ENCODE data around the gene PTRHD1. TPM values are rescaled to one million over a fixed set of nuclear protein-coding genes. Genes with fewer than 3 reads are reported as not detected.
"Not testable (repeated sequence)": the region's sequence is repeated elsewhere in the genome, so short reads cannot be mapped to it uniquely, and the experiment has no call there.

Gene PTRHD1
- total RNA-seq, 1 donor from 2014 or later: 59.0 TPM

- no peak overlapping the region for H3K9ac ChIP-seq (ENCODE audit: low read depth in 1 of 3, low read length in 3 of 3)
- H3K27me3 ChIP-seq (ENCODE audit: control insufficient read depth in 3 of 3, insufficient read depth in 3 of 3, low read length in 3 of 3): no peaks in the 10 kb centered on the region
- no peak overlapping the region for H3K27ac ChIP-seq (ENCODE audit: low read depth, low read length)
- H3K4me1 ChIP-seq (ENCODE audit: control insufficient read depth in 3 of 3, insufficient read depth in 3 of 3, low read length in 3 of 3): peaks cover 0 to 4% (median 0%) of the 10 kb centered on the region in 3 donors
- H3K4me3 ChIP-seq (ENCODE audit: low read length in 3 of 3): no peak overlapping the region
- peaks cover 0 to 3% (median 0%) of the 10 kb centered on the region in 3 donors for H3K36me3 ChIP-seq (ENCODE audit: control insufficient read depth in 3 of 3, insufficient read depth in 3 of 3, low read length in 3 of 3)
- H3K9me3 ChIP-seq (ENCODE audit: control insufficient read depth in 3 of 3, low read length in 3 of 3): no peaks in the 10 kb centered on the region
Measured at GRCh38 chr2:24809316-24810007, 16.3 kb upstream of the PTRHD1 start.

GRCh38 chr2:24806661-24807036 is 13.5 kb upstream of the PTRHD1 start:
- Histone ChIP-seq H3K27ac (ENCODE audit: low read depth, low read length) (no peak overlapping the region), H3K4me1 (ENCODE audit: control insufficient read depth in 3 of 3, insufficient read depth in 3 of 3, low read length in 3 of 3) (no peaks in the 10 kb centered on the region), H3K27me3 (ENCODE audit: control insufficient read depth in 3 of 3, insufficient read depth in 3 of 3, low read length in 3 of 3) (no peaks in the 10 kb centered on the region), H3K36me3 (ENCODE audit: control insufficient read depth in 3 of 3, insufficient read depth in 3 of 3, low read length in 3 of 3) (peaks cover 0 to 3% (median 0%) of the 10 kb centered on the region in 3 donors), H3K4me3 (ENCODE audit: low read length in 3 of 3) (no peak overlapping the region), H3K9ac (ENCODE audit: low read depth in 1 of 3, low read length in 3 of 3) (no peak overlapping the region), H3K9me3 (ENCODE audit: control insufficient read depth in 3 of 3, low read length in 3 of 3) (no peaks in the 10 kb centered on the region)

- H3K27me3 ChIP-seq (ENCODE audit: control insufficient read depth in 3 of 3, insufficient read depth in 3 of 3, low read length in 3 of 3); H3K27ac ChIP-seq (ENCODE audit: low read depth, low read length); H3K9me3 ChIP-seq (ENCODE audit: control insufficient read depth in 3 of 3, low read length in 3 of 3); H3K4me3 ChIP-seq (ENCODE audit: low read length in 3 of 3); H3K36me3 ChIP-seq (ENCODE audit: control insufficient read depth in 3 of 3, insufficient read depth in 3 of 3, low read length in 3 of 3); H3K9ac ChIP-seq (ENCODE audit: low read depth in 1 of 3, low read length in 3 of 3); H3K4me1 ChIP-seq (ENCODE audit: control insufficient read depth in 3 of 3, insufficient read depth in 3 of 3, low read length in 3 of 3): not testable (repeated sequence)
Measured at GRCh38 chr2:24805811-24806660, 12.8 kb upstream of the PTRHD1 start.

GRCh38 chr2:24800487-24800886 is 7.3 kb upstream of the PTRHD1 start:
- not testable (repeated sequence) for H3K9ac ChIP-seq (ENCODE audit: low read depth in 1 of 3, low read length in 3 of 3); H3K4me1 ChIP-seq (ENCODE audit: control insufficient read depth in 3 of 3, insufficient read depth in 3 of 3, low read length in 3 of 3); H3K4me3 ChIP-seq (ENCODE audit: low read length in 3 of 3)

GRCh38 chr2:24797644-24798043 is 4.5 kb upstream of the PTRHD1 start:
- H3K36me3 ChIP-seq (ENCODE audit: control insufficient read depth in 3 of 3, insufficient read depth in 3 of 3, low read length in 3 of 3): peaks cover 0 to 5% (median 0%) of the 10 kb centered on the region in 3 donors
- H3K4me3 ChIP-seq (ENCODE audit: low read length in 3 of 3): no peak overlapping the region
- no peaks in the 10 kb centered on the region for H3K9me3 ChIP-seq (ENCODE audit: control insufficient read depth in 3 of 3, low read length in 3 of 3)
- no peak overlapping the region for H3K27ac ChIP-seq (ENCODE audit: low read depth, low read length)
- no peaks in the 10 kb centered on the region for H3K27me3 ChIP-seq (ENCODE audit: control insufficient read depth in 3 of 3, insufficient read depth in 3 of 3, low read length in 3 of 3)
- peaks cover 6 to 11% (median 8%) of the 10 kb centered on the region in 3 donors for H3K4me1 ChIP-seq (ENCODE audit: control insufficient read depth in 3 of 3, insufficient read depth in 3 of 3, low read length in 3 of 3)
- H3K9ac ChIP-seq (ENCODE audit: low read depth in 1 of 3, low read length in 3 of 3): no peak overlapping the region

More at GRCh38 chr2:24800487-24800886, 7.3 kb upstream of the PTRHD1 start:
- H3K27ac ChIP-seq (ENCODE audit: low read depth, low read length); H3K36me3 ChIP-seq (ENCODE audit: control insufficient read depth in 3 of 3, insufficient read depth in 3 of 3, low read length in 3 of 3); H3K27me3 ChIP-seq (ENCODE audit: control insufficient read depth in 3 of 3, insufficient read depth in 3 of 3, low read length in 3 of 3); H3K9me3 ChIP-seq (ENCODE audit: control insufficient read depth in 3 of 3, low read length in 3 of 3): not testable (repeated sequence)

GRCh38 chr2:24793761-24794435 is 707 bp upstream of the PTRHD1 start:
- H3K9ac ChIP-seq (ENCODE audit: low read depth in 1 of 3, low read length in 3 of 3): peak overlapping the region; percentile 88 to 98 (median 94)
- H3K27me3 ChIP-seq (ENCODE audit: control insufficient read depth in 3 of 3, insufficient read depth in 3 of 3, low read length in 3 of 3): no peaks in the 10 kb centered on the region
- peaks cover 8 to 15% (median 10%) of the 10 kb centered on the region in 3 donors for H3K4me1 ChIP-seq (ENCODE audit: control insufficient read depth in 3 of 3, insufficient read depth in 3 of 3, low read length in 3 of 3)
- no peak overlapping the region for H3K27ac ChIP-seq (ENCODE audit: low read depth, low read length)
- H3K36me3 ChIP-seq (ENCODE audit: control insufficient read depth in 3 of 3, insufficient read depth in 3 of 3, low read length in 3 of 3): peaks cover 3 to 10% (median 4%) of the 10 kb centered on the region in 3 donors
- no peaks in the 10 kb centered on the region for H3K9me3 ChIP-seq (ENCODE audit: control insufficient read depth in 3 of 3, low read length in 3 of 3)
- peak overlapping the region; percentile 85 to 98 (median 90) for H3K4me3 ChIP-seq (ENCODE audit: low read length in 3 of 3)

GRCh38 chr2:24792542-24792873 is 683 bp downstream of the PTRHD1 start:
- Histone ChIP-seq H3K4me1 (ENCODE audit: control insufficient read depth in 3 of 3, insufficient read depth in 3 of 3, low read length in 3 of 3) (peaks cover 8 to 15% (median 10%) of the 10 kb centered on the region in 3 donors), H3K27me3 (ENCODE audit: control insufficient read depth in 3 of 3, insufficient read depth in 3 of 3, low read length in 3 of 3) (no peaks in the 10 kb centered on the region), H3K27ac (ENCODE audit: low read depth, low read length) (peak overlapping the region; percentile 90), H3K36me3 (ENCODE audit: control insufficient read depth in 3 of 3, insufficient read depth in 3 of 3, low read length in 3 of 3) (peaks cover 3 to 10% (median 4%) of the 10 kb centered on the region in 3 donors), H3K4me3 (ENCODE audit: low read length in 3 of 3) (peak overlapping the region; percentile 85 to 98 (median 90)), H3K9me3 (ENCODE audit: control insufficient read depth in 3 of 3, low read length in 3 of 3) (no peaks in the 10 kb centered on the region), H3K9ac (ENCODE audit: low read depth in 1 of 3, low read length in 3 of 3) (peak overlapping the region; percentile 88 to 98 (median 94))

GRCh38 chr2:24791452-24791851 is 1.7 kb downstream of the PTRHD1 start:
- Histone ChIP-seq H3K9ac (ENCODE audit: low read depth in 1 of 3, low read length in 3 of 3) (no peak overlapping the region), H3K9me3 (ENCODE audit: control insufficient read depth in 3 of 3, low read length in 3 of 3) (no peaks in the 10 kb centered on the region), H3K27ac (ENCODE audit: low read depth, low read length) (no peak overlapping the region), H3K27me3 (ENCODE audit: control insufficient read depth in 3 of 3, insufficient read depth in 3 of 3, low read length in 3 of 3) (no peaks in the 10 kb centered on the region), H3K36me3 (ENCODE audit: control insufficient read depth in 3 of 3, insufficient read depth in 3 of 3, low read length in 3 of 3) (peaks cover 3 to 10% (median 4%) of the 10 kb centered on the region in 3 donors), H3K4me1 (ENCODE audit: control insufficient read depth in 3 of 3, insufficient read depth in 3 of 3, low read length in 3 of 3) (peaks cover 8 to 15% (median 10%) of the 10 kb centered on the region in 3 donors), H3K4me3 (ENCODE audit: low read length in 3 of 3) (no peak overlapping the region)

GRCh38 chr2:24788816-24789215 is 4.4 kb downstream of the PTRHD1 start:
- peaks cover 3 to 10% (median 4%) of the 10 kb centered on the region in 3 donors for H3K36me3 ChIP-seq (ENCODE audit: control insufficient read depth in 3 of 3, insufficient read depth in 3 of 3, low read length in 3 of 3)
- H3K4me3 ChIP-seq (ENCODE audit: low read length in 3 of 3): no peak overlapping the region
- H3K27me3 ChIP-seq (ENCODE audit: control insufficient read depth in 3 of 3, insufficient read depth in 3 of 3, low read length in 3 of 3): no peaks in the 10 kb centered on the region
- no peak overlapping the region for H3K27ac ChIP-seq (ENCODE audit: low read depth, low read length)
- H3K9ac ChIP-seq (ENCODE audit: low read depth in 1 of 3, low read length in 3 of 3): no peak overlapping the region
- H3K4me1 ChIP-seq (ENCODE audit: control insufficient read depth in 3 of 3, insufficient read depth in 3 of 3, low read length in 3 of 3): peaks cover 3 to 10% (median 7%) of the 10 kb centered on the region in 3 donors
- no peaks in the 10 kb centered on the region for H3K9me3 ChIP-seq (ENCODE audit: control insufficient read depth in 3 of 3, low read length in 3 of 3)

Measured in skeletal muscle tissue (tissue), 4 donors.